Peyer's patch (tissue), 4 donors: ENCODE results near the gene AKAP5. TPM values are rescaled to one million over a fixed set of nuclear protein-coding genes. Genes with fewer than 3 reads are reported as not detected.

Experiments used
- DNase-seq, 3 donors: peaks; one replicate each; pipeline ENCODE4 v3.0.0-alpha.2; 2017 to 2019
- H3K27ac ChIP-seq, 4 donors: fragments of 200-600 bp; sonication (generic); one replicate each; pipeline ENCODE4 v1.5.1; 2016 to 2019
- H3K27me3 ChIP-seq, 2 donors: fragments of 200-600 bp; sonication (generic); one replicate each; pipeline ENCODE4 v1.5.1; 2019
- H3K36me3 ChIP-seq, 3 donors: fragments of 200-600 bp; sonication (generic); one replicate each; pipeline ENCODE4 v1.5.1; 2016 to 2019
- H3K4me1 ChIP-seq, 4 donors: fragments of 200-600 bp; sonication (generic); one replicate each; pipeline ENCODE4 v1.5.1; 2016 to 2019
- H3K4me3 ChIP-seq, 4 donors: fragments of 200-600 bp; sonication (generic); 1 replicate in 3 of 4; 2 replicates in 1 of 4; pipeline ENCODE4 v1.5.1; 2016 to 2019; ENCODE audit warnings: mild to moderate bottlenecking in 1 of 4
- H3K9me3 ChIP-seq, 4 donors: fragments of 200-600 bp; sonication (generic); one replicate each; pipeline ENCODE4 v1.5.1; 2016 to 2019; ENCODE audit warnings: mild to moderate bottlenecking in 1 of 4
- POLR2A ChIP-seq, 2 donors: fragments of 450-650 bp; IDR thresholded peaks; one replicate each; pipeline ENCODE4 v1.5.1; 2017; ENCODE audit warnings: antibody characterized with exemption in 2 of 2, mild to moderate bottlenecking in 2 of 2, moderate library complexity in 2 of 2
- total RNA-seq, 4 donors: library from RNA; depleted of rRNA; stranded (reverse); fragments of >200 nt; gene quantifications; one replicate each; pipeline ENCODE4 v1.1.0, GENCODE V29; 2016
- TF ChIP-seq, protein P1 (sequence below), 6 experiments: fragments of 450-650 bp in 4 of 6; fragments of 200-600 bp in 2 of 6; sonication (generic) in 1 of 6; IDR thresholded peaks; one replicate each; pipeline ENCODE4 v1.5.1; 2017 to 2019; ENCODE audit warnings: antibody characterized with exemption in 6 of 6, mild to moderate bottlenecking in 3 of 6, moderate library complexity in 1 of 6

AKAP5 gene
- total RNA-seq, 4 donors from 2014 or later: 0.57 to 2.8 (median 2.4) TPM

GRCh38 chr14:64438181-64438841 is 27.0 kb upstream of the AKAP5 start:
- Histone ChIP-seq H3K36me3 (peaks cover 0 to 22% (median 0%) of the 10 kb centered on the region in 3 donors), H3K27ac (peak overlapping the region in 1 of 4 donors; percentile 52), H3K27me3 (no peaks in the 10 kb centered on the region), H3K4me3 (no peak overlapping the region), H3K4me1 (peaks cover 0 to 10% (median 0%) of the 10 kb centered on the region in 4 donors), H3K9me3 (no peaks in the 10 kb centered on the region)
- no peak for DNase-seq
- TF ChIP-seq, protein P1, sequence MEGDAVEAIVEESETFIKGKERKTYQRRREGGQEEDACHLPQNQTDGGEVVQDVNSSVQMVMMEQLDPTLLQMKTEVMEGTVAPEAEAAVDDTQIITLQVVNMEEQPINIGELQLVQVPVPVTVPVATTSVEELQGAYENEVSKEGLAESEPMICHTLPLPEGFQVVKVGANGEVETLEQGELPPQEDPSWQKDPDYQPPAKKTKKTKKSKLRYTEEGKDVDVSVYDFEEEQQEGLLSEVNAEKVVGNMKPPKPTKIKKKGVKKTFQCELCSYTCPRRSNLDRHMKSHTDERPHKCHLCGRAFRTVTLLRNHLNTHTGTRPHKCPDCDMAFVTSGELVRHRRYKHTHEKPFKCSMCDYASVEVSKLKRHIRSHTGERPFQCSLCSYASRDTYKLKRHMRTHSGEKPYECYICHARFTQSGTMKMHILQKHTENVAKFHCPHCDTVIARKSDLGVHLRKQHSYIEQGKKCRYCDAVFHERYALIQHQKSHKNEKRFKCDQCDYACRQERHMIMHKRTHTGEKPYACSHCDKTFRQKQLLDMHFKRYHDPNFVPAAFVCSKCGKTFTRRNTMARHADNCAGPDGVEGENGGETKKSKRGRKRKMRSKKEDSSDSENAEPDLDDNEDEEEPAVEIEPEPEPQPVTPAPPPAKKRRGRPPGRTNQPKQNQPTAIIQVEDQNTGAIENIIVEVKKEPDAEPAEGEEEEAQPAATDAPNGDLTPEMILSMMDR (IDR thresholded peaks at IDR 0.05): no peak
- no peak for TF ChIP-seq POLR2A (IDR thresholded peaks at IDR 0.05)

DNA sequence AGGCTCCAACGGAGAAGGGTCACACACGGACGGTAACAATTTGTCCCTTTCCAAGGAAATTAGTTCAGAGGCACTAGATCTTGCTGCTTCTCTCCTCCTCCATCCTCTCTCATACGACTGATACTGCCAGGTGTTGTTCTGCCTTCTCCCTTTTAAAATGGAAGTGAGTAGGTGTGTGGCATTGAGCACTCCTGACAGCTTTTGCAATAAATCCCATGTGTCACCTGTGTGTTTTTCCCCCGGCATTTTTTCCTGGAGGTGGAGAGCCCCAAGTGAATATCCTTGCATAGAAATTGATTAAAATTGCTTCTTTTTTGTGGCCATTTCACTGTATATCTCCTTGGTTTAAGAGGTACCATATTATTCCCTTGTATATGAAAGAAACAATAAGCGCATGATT is 26.2 kb upstream of the AKAP5 start:
- no peak overlapping the region for H3K27ac ChIP-seq
- no peaks in the 10 kb centered on the region for H3K9me3 ChIP-seq
- peaks cover 0 to 10% (median 0%) of the 10 kb centered on the region in 4 donors for H3K4me1 ChIP-seq
- no peak overlapping the region for H3K4me3 ChIP-seq
- H3K36me3 ChIP-seq: peaks cover 0 to 21% (median 0%) of the 10 kb centered on the region in 3 donors
- TF ChIP-seq POLR2A (IDR thresholded peaks at IDR 0.05): no peak
- TF ChIP-seq, protein P1 (IDR thresholded peaks at IDR 0.05): no peak
- no peaks in the 10 kb centered on the region for H3K27me3 ChIP-seq
- DNase-seq: no peak

DNA sequence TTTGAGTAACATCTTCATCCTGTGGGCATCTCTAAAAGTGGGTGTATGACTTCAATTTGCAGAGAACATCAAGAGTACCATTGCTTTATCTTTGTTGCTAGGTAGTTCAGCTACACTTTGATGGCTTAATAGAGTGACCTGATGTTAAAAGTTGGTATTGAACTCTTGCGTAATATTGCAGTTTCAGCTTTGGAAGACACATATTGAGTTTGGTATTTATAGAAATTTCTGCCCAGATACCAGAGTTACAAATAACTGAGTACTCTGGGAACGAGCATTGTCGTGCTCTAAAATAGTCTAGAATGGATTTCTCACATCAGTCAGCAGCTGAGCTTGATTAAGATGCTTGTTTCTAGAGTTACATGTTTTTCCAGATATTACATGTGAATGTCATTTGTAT is 24.8 kb upstream of the AKAP5 start:
- H3K36me3 ChIP-seq: peaks cover 0 to 17% (median 0%) of the 10 kb centered on the region in 3 donors
- no peaks in the 10 kb centered on the region for H3K27me3 ChIP-seq
- H3K9me3 ChIP-seq: no peaks in the 10 kb centered on the region
- TF ChIP-seq POLR2A (IDR thresholded peaks at IDR 0.05): no peak
- DNase-seq: no peak
- no peak overlapping the region for H3K27ac ChIP-seq
- H3K4me3 ChIP-seq: no peak overlapping the region
- peaks cover 0 to 11% (median 7%) of the 10 kb centered on the region in 4 donors for H3K4me1 ChIP-seq

DNA sequence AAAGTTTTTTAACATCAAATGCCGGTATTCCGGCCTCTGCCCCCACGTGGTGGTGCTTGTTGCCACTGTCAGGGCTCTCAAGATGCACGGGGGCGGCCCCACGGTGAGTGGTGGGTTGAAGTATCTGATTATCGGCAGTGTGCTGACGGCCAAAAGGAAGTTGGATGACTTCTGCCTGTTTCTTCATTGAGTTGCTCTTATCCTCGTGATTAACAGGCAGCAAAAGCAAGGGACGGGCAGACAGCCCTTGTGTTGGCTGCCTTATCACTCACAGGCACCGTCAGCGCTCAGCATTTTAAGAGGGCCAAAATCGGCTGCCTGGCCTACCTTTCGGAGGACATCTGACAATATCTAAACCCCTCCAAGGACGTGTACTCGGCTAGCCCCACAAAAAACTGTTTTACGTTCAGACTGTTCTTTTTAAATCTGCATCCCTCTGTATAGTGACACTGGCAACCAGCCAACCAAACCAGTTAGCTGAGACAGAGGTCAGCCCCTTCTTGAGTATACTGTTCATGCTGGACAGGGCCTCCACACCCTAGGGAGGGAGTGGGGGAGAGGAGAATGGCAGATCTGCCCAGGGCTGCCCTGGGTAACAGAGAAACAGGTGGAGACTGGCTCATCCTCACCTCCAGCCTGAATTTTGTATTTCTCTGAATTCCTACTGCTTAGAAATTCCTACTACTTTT is 22.9 kb upstream of the AKAP5 start:
- Histone ChIP-seq H3K36me3 (peaks cover 0 to 10% (median 0%) of the 10 kb centered on the region in 3 donors), H3K4me3 (no peak overlapping the region), H3K27ac (no peak overlapping the region), H3K4me1 (peaks cover 0 to 16% (median 9%) of the 10 kb centered on the region in 4 donors), H3K9me3 (no peaks in the 10 kb centered on the region), H3K27me3 (no peaks in the 10 kb centered on the region)
- DNase-seq: no peak
- TF ChIP-seq, protein P1 (IDR thresholded peaks at IDR 0.05): no peak
- TF ChIP-seq POLR2A (IDR thresholded peaks at IDR 0.05): no peak

GRCh38 chr14:64444140-64444539 is 21.2 kb upstream of the AKAP5 start:
- TF ChIP-seq POLR2A (IDR thresholded peaks at IDR 0.05): no peak
- TF ChIP-seq, protein P1 (IDR thresholded peaks at IDR 0.05): no peak
- H3K9me3 ChIP-seq: no peaks in the 10 kb centered on the region
- peaks cover 0 to 8% (median 0%) of the 10 kb centered on the region in 3 donors for H3K36me3 ChIP-seq
- H3K4me3 ChIP-seq: no peak overlapping the region
- peaks cover 0 to 16% (median 5%) of the 10 kb centered on the region in 4 donors for H3K4me1 ChIP-seq
- H3K27ac ChIP-seq: peak overlapping the region in 2 of 4 donors; percentile 47 to 67
- peak in 2 of 3 donors; percentile 51 to 63 for DNase-seq
- no peaks in the 10 kb centered on the region for H3K27me3 ChIP-seq
